HG03060 (cell line): Measurements from ENCODE around the gene CEP72.
A peak's percentile ranks its signal among the peaks of the same experiment; 100 is the strongest.
"Not testable (repeated sequence)": the region's sequence is repeated elsewhere in the genome, so short reads cannot be mapped to it uniquely, and the experiment has no call there.

Experiments used
- ATAC-seq: cut with Tn5 transposase; IDR thresholded peaks from one replicate; pipeline ENCODE4 v1.9.1; 2021; ENCODE audit warnings: low read depth, moderate number of reproducible peaks; ENCODE audit not compliant: unreplicated experiment

The CEP72 gene

GRCh38 chr5:595285-595875 is 16.8 kb upstream of the CEP72 start:
- ATAC-seq = no peak

- no peak for ATAC-seq
Observed at GRCh38 chr5:597871-598563, 14.1 kb upstream of the CEP72 start.

- ATAC-seq = no peak
Observed at GRCh38 chr5:598564-598890, 13.6 kb upstream of the CEP72 start.

- ATAC-seq = no peak
Observed at GRCh38 chr5:600886-601541, 11.1 kb upstream of the CEP72 start.

GRCh38 chr5:601771-602465 is 10.2 kb upstream of the CEP72 start:
- ATAC-seq = no peak

- ATAC-seq = no peak
Observed at GRCh38 chr5:602466-603035, 9.6 kb upstream of the CEP72 start.

- no peak for ATAC-seq
Observed at GRCh38 chr5:603081-603998, 8.8 kb upstream of the CEP72 start.

GRCh38 chr5:604391-604831 is 7.7 kb upstream of the CEP72 start:
- ATAC-seq = no peak

- ATAC-seq = not testable (repeated sequence)
Observed at GRCh38 chr5:605090-605489, 7.0 kb upstream of the CEP72 start.

GRCh38 chr5:606061-606460 is 6.1 kb upstream of the CEP72 start:
- no peak for ATAC-seq

GRCh38 chr5:606526-607399 is 5.4 kb upstream of the CEP72 start:
- no peak for ATAC-seq

GRCh38 chr5:607541-608428 is 4.4 kb upstream of the CEP72 start:
- peak; percentile 40 for ATAC-seq

GRCh38 chr5:608429-609370 is 3.4 kb upstream of the CEP72 start:
- ATAC-seq = no peak

GRCh38 chr5:609506-609905 is 2.6 kb upstream of the CEP72 start:
- ATAC-seq = no peak

- ATAC-seq = no peak
Observed at GRCh38 chr5:610011-610743, 2.0 kb upstream of the CEP72 start.
